ENCODE results near the gene CIRBP.

Gene CIRBP

GRCh38 chr19:1282588-1283206 is 13.6 kb downstream of the CIRBP start:
- Histone ChIP-seq H3K27ac (no peak overlapping the region), H3K9me3 (no peaks in the 10 kb centered on the region), H3K4me1 (peaks cover 0 to 28% (median 15%) of the 10 kb centered on the region in 4 donors), H3K27me3 (peaks cover 3 to 46% of the 10 kb centered on the region in 2 donors), H3K36me3 (peaks cover 4 to 20% (median 10%) of the 10 kb centered on the region in 3 donors), H3K4me3 (no peak overlapping the region)
- DNase-seq: no peak
- intact Hi-C loops (cut with DNase I; ENCODE audit: low total_unique reads): loop anchor here (5.0 kb wide), 1 partner anchor 90 kb away; no protein-coding TSS in a partner anchor
- TF ChIP-seq, protein P1, sequence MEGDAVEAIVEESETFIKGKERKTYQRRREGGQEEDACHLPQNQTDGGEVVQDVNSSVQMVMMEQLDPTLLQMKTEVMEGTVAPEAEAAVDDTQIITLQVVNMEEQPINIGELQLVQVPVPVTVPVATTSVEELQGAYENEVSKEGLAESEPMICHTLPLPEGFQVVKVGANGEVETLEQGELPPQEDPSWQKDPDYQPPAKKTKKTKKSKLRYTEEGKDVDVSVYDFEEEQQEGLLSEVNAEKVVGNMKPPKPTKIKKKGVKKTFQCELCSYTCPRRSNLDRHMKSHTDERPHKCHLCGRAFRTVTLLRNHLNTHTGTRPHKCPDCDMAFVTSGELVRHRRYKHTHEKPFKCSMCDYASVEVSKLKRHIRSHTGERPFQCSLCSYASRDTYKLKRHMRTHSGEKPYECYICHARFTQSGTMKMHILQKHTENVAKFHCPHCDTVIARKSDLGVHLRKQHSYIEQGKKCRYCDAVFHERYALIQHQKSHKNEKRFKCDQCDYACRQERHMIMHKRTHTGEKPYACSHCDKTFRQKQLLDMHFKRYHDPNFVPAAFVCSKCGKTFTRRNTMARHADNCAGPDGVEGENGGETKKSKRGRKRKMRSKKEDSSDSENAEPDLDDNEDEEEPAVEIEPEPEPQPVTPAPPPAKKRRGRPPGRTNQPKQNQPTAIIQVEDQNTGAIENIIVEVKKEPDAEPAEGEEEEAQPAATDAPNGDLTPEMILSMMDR (IDR thresholded peaks at IDR 0.05): no peak

DNA sequence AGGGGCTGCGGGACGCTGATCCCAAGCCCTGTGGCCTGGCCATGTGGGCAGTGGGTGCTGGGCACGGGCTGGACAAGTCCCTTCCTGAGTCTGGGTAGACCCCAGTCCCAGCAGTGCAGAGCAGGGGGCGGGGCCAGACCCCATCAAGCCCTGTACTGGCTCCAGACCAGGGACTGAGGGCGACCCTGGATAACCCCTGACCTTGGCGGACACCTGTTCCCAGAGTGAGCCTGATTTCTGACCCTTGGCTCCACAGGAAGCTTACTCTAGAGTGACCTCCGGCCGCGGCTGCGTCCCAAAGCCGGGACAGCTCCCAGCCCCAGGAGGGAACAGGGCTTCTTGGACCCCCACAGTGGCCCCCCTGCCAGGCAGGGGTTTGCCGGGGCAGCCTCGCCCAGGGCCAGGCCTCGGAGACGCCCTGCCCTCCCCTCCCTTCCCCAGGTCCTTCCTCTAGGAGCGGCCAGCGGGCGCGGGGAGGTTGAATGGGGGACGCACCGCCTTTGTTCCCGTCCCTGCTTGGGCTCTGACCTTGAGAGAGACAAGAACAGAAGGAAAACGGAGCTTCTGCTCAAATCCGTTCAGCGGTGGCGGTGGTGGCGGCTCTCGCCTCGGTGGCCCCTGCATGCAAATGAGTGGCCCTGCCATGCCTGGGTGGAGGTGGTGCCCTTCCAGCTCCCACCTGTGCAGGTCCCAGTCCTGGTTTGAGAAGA is 14.2 kb downstream of the CIRBP start:
- H3K27ac ChIP-seq: no peak overlapping the region
- peaks cover 3 to 53% of the 10 kb centered on the region in 2 donors for H3K27me3 ChIP-seq

GRCh38 chr19:1283917-1284292 is 14.8 kb downstream of the CIRBP start:
- peaks cover 3 to 8% (median 7%) of the 10 kb centered on the region in 3 donors for H3K36me3 ChIP-seq
- no peak overlapping the region for H3K4me3 ChIP-seq
- no peak for DNase-seq
- H3K9me3 ChIP-seq: no peaks in the 10 kb centered on the region
- intact Hi-C loops (cut with DNase I; ENCODE audit: low total_unique reads): loop anchor here (5.0 kb wide), 1 partner anchor 88 kb away; no protein-coding TSS in a partner anchor
- peaks cover 3 to 58% of the 10 kb centered on the region in 2 donors for H3K27me3 ChIP-seq
- peaks cover 0 to 30% (median 18%) of the 10 kb centered on the region in 4 donors for H3K4me1 ChIP-seq
- no peak overlapping the region for H3K27ac ChIP-seq
- TF ChIP-seq, protein P1 (IDR thresholded peaks at IDR 0.05): no peak

More for the DNA sequence above, 14.2 kb downstream of the CIRBP start:
- H3K4me1 ChIP-seq: peaks cover 0 to 30% (median 18%) of the 10 kb centered on the region in 4 donors
- peaks cover 4 to 13% (median 10%) of the 10 kb centered on the region in 3 donors for H3K36me3 ChIP-seq
- no peak for DNase-seq
- no peak overlapping the region for H3K4me3 ChIP-seq
- no peaks in the 10 kb centered on the region for H3K9me3 ChIP-seq
- TF ChIP-seq, protein P1 (IDR thresholded peaks at IDR 0.05): no peak
- intact Hi-C loops (cut with DNase I; ENCODE audit: low total_unique reads): loop anchor here (5.0 kb wide), 1 partner anchor 89 kb away; no protein-coding TSS in a partner anchor

GRCh38 chr19:1284293-1284978 is 15.3 kb downstream of the CIRBP start:
- H3K4me1 ChIP-seq: peaks cover 0 to 30% (median 18%) of the 10 kb centered on the region in 4 donors
- H3K27me3 ChIP-seq: peaks cover 3 to 64% of the 10 kb centered on the region in 2 donors
- no peaks in the 10 kb centered on the region for H3K9me3 ChIP-seq
- peaks cover 0 to 2% (median 1%) of the 10 kb centered on the region in 3 donors for H3K36me3 ChIP-seq
- intact Hi-C loops (cut with DNase I; ENCODE audit: low total_unique reads): loop anchor here (5.0 kb wide), 1 partner anchor 88 kb away; no protein-coding TSS in a partner anchor
- TF ChIP-seq, protein P1 (IDR thresholded peaks at IDR 0.05): no peak
- DNase-seq: no peak
- no peak overlapping the region for H3K4me3 ChIP-seq
- no peak overlapping the region for H3K27ac ChIP-seq

DNA sequence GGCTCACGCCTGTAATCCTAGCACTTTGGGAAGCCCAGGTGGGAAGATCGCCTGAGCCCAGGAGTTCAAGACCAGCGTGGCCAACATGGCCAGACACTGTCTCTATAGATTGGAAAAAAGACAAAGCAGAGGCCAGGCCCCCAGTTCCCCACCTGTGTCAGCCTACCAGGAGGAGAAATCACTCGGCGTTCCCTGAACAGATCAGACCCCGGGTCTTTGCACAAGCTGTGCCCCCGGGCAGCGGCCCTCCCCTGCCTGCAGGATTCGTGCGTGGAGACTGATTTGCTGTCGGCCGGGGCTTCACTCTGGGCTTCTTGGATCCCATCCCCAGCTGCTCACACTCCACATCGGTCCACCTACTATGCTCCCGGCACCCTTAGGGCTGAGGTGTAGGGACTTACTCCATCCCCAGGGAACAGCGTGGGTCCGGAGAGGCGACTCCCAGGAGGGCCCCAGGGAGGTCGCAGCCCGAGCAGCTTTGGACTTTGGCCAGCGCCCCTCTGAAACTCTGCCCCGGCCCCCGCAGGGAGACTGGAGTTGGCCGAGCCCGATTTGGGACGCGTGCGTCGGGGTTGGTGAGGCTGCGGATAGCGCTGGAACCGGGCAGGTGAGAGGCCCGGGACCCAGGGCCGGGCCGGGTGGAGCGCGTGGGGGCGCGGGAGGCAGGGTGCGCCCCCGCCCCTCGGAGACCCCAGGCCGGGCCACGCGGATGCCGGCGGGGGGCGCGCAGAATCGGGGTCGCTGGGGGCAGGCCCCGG is 16.0 kb downstream of the CIRBP start:
- DNase-seq: no peak
- intact Hi-C loops (cut with DNase I; ENCODE audit: low total_unique reads): loop anchor here (5.0 kb wide), 1 partner anchor 87 kb away; no protein-coding TSS in a partner anchor
- TF ChIP-seq, protein P1 (IDR thresholded peaks at IDR 0.05): no peak
- peaks cover 3 to 71% of the 10 kb centered on the region in 2 donors for H3K27me3 ChIP-seq
- no peaks in the 10 kb centered on the region for H3K36me3 ChIP-seq
- H3K27ac ChIP-seq: no peak overlapping the region
- no peak overlapping the region for H3K4me3 ChIP-seq
- H3K9me3 ChIP-seq: no peaks in the 10 kb centered on the region
- peaks cover 0 to 25% (median 18%) of the 10 kb centered on the region in 4 donors for H3K4me1 ChIP-seq
